GM19035 (cell line): Measurements from ENCODE around the gene ADAMTS20.
"Not testable (repeated sequence)": the region's sequence is repeated elsewhere in the genome, so short reads cannot be mapped to it uniquely, and the experiment has no call there.

Experiments used
- ATAC-seq: cut with Tn5 transposase; IDR thresholded peaks from one replicate; pipeline ENCODE4 v1.9.1; 2021; ENCODE audit not compliant: unreplicated experiment

ADAMTS20 gene

GRCh38 chr12:43362910-43363694, 188.9 kb downstream of the ADAMTS20 start:
- ATAC-seq = no peak

GRCh38 chr12:43361031-43361710, 190.8 kb downstream of the ADAMTS20 start:
- ATAC-seq = no peak

GRCh38 chr12:43360001-43360400, 192.0 kb downstream of the ADAMTS20 start:
- not testable (repeated sequence) for ATAC-seq

GRCh38 chr12:43357141-43357540, 194.9 kb downstream of the ADAMTS20 start:
- no peak for ATAC-seq

GRCh38 chr12:43352001-43352400, 200.0 kb downstream of the ADAMTS20 start:
- ATAC-seq = no peak

GRCh38 chr12:43349863-43350262, 202.1 kb downstream of the ADAMTS20 start:
- ATAC-seq = no peak

- ATAC-seq = no peak
Observed at GRCh38 chr12:43348221-43348620, 203.8 kb downstream of the ADAMTS20 start.

GRCh38 chr12:43347026-43347425, 205.0 kb downstream of the ADAMTS20 start:
- no peak for ATAC-seq

- no peak for ATAC-seq
Observed at GRCh38 chr12:43345023-43345422, 207.0 kb downstream of the ADAMTS20 start.

GRCh38 chr12:43341785-43342313, 210.2 kb downstream of the ADAMTS20 start:
- not testable (repeated sequence) for ATAC-seq

GRCh38 chr12:43338848-43339526, 213.0 kb downstream of the ADAMTS20 start:
- peak; percentile 48 for ATAC-seq

GRCh38 chr12:43337571-43338444, 214.2 kb downstream of the ADAMTS20 start:
- ATAC-seq = peak; percentile 49

GRCh38 chr12:43336962-43337555, 214.9 kb downstream of the ADAMTS20 start:
- peak; percentile 51 for ATAC-seq

GRCh38 chr12:43333644-43334043, 218.4 kb downstream of the ADAMTS20 start:
- ATAC-seq = no peak

- ATAC-seq = no peak
Observed at GRCh38 chr12:43332977-43333640, 218.9 kb downstream of the ADAMTS20 start.

- no peak for ATAC-seq
Observed at GRCh38 chr12:43331935-43332334, 220.1 kb downstream of the ADAMTS20 start.

- no peak for ATAC-seq
Observed at GRCh38 chr12:43329375-43329774, 222.6 kb downstream of the ADAMTS20 start.

- peak; percentile 73 for ATAC-seq
Observed at GRCh38 chr12:43325786-43326185, 226.2 kb downstream of the ADAMTS20 start.

- no peak for ATAC-seq
Observed at GRCh38 chr12:43320281-43320680, 231.7 kb downstream of the ADAMTS20 start.

- ATAC-seq = no peak
Observed at GRCh38 chr12:43318021-43318420, 234.0 kb downstream of the ADAMTS20 start.
